Astrocyte of the hippocampus (primary cell): ENCODE data around the gene AUTS2.

Experiments used
- DNase-seq: peaks from one replicate; pipeline ENCODE4 v3.0.0; 2011; ENCODE audit warnings: low read depth, low spot score

The AUTS2 gene

DNA sequence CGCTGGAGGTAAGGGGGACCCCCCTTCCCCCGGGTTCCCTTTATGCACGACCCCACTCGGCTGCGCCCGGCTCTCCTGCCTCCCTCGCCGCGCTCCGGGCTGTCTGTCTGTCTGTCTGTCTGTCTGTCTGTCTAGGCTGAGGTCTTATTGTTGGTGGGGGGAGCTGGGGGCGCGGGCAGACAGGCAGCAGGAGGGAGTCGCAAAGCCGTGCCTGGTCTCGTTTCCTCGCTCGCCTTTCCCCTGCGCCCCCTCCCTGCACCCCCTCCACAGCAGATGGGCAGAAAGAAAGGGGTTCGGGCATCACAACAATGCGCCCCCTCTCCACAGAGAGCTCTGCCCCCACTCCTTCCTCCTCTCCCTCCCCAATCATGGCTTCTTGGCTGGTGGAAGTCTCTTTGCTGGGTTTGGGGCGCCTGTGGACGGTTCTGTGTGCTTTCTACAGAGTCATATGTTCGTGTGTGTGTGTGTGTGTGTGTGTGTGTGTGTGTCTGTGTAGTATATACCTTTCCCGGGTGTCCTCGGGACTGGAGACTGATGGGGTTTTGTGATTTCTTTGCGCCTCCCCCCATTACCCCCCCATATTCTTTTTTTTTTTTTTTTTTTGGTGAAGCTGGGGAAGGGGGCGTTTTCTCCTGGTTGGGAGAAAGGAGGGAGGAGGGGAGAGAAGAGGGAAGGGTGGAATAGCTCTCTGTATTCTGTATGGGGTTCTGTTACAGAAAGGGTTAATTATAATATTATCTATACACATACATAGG is 1.9 kb downstream of the AUTS2 start:
- DNase-seq: peak; percentile 38

DNA sequence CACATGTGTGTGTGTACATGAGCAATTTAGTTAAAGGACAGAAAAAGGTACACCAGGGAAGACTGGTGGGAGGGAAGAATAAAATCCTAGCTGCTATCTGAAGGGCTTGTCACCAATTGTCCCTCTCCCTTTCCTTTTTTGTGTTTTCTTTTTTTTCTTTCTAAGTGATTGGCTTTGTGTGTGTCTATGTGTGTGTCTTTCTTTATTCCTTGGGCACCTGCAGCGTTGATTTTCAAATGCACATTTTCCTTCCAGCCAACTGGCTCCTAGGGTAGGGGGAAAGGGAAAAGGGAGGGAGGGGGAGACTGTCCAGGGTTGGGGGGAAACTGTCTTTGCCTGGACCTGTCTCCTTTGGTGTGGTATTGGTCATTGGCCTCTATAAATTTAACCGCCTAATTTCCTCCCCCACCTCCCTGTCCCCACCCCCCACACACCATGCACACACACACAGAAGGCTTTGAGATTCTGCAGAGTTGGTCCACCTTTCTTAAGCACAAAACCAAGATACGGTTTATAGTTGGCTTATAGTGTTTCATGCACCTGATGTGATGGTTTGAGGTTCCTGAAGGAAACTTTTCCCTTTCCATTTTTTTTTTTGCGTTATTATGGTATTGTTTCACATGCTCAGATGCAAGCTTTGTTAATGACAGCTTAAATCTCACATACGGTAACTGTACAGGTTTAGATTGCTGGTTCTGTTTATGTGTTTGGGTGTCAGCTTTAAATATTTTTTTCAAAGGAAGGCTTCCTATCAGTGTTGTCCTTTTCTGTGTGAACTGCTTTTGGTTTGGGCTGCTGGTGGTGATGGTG is 2.6 kb downstream of the AUTS2 start:
- DNase-seq: no peak

DNA sequence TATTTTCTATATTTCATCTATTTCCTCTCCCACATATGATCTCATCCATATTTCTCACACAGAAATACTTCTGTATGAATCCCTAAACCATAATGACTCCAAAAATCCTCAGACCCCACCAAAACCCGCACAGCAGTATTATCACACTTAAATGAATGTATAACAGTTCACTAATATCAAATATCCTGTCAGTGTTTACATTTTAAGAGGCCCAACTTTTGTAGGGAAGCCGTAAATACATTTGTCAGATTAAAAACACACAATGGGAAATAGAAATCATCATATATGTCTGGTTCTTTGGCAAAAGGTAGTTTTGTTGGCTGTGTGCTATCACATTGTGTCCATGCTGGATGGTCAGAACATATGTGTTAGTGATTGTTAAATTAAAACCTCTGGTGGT is 4.2 kb downstream of the AUTS2 start:
- no peak for DNase-seq

GRCh38 chr7:69603351-69603750 is 5.1 kb downstream of the AUTS2 start:
- no peak for DNase-seq

DNA sequence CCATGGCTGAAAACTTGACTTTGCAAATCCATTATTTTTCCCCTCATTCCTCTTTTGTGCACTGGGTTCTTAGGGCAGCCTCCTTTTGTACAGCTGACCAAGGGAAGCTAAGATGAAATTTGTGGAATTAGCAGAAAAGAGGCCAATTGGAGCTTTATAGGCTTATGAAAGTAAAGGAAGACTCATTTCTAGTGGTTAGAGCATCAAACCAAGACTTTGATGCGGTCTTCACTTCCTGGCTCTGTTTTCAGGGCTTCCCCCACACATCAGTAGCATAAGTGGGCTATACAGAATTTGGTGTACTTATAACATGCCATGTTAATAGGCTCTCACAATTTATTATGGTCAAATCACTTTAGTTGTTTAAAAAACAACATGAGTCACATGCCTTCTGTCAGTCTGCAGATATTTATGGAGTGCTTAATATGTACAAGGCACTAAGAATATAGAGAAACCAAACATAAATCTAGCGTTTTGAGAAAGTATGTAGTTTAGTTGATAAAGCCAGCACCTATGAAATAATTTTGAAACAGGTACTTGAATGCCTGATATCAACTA is 5.7 kb downstream of the AUTS2 start:
- DNase-seq: no peak

DNA sequence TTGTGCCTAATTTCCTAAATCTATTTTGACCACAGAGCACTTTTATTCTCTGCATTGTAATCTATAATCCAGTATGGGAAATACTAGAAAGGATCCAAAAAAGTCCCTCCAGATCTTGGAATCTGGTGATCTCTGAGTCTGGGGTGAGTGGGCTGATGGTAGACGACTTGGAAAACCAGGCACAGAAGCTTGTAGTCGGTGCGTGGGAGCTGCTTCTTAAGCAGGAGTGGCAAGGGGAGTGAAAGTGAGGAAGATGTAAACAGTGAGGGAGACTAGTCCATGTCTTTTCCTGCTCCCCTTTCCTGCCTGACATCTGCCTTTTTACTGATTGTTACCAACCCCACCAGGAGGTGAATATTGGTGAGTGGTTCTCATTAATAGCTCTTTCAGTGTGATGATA is 6.8 kb downstream of the AUTS2 start:
- DNase-seq: no peak

DNA sequence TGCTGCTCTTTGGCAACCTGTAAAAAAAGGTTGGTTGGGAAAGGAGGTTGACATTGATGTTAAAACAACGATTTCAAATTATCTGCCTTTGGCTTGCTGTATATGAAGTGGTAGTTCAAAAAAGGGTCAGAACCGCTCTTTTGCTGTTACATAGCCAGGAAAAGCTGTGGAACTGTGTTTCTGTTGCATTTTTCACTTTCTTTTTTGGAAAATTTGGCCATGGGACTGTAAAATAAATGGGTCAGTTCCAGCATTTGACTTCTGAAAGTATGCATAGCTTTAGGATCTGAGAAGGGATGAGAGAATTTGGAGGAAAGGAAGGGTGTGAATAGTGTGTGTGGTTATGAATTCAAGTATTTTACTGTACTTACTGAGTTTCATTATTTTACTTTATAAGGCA is 7.3 kb downstream of the AUTS2 start:
- DNase-seq: no peak

DNA sequence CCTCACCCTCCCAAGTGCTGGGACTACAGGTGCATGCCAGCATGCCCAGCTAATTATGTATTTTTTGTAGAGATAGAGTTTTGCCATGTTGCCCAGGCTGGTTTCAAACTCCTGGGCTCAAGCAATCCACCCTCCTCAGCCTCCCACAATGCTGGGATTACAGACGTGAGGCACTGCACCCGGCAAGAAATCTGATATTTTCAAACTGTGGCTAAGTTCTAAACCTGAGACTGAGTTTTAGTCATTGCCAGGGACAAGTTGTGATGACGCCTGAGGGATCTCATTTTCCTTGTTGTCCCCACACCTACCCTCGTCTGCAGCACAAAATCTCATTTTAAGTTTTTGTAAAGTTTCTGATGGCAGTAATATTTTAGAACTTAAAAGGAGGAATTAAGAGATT is 9.8 kb downstream of the AUTS2 start:
- no peak for DNase-seq

- no peak for DNase-seq
These were observed 10.6 kb downstream of the AUTS2 start for GRCh38 chr7:69608878-69609277.

DNA sequence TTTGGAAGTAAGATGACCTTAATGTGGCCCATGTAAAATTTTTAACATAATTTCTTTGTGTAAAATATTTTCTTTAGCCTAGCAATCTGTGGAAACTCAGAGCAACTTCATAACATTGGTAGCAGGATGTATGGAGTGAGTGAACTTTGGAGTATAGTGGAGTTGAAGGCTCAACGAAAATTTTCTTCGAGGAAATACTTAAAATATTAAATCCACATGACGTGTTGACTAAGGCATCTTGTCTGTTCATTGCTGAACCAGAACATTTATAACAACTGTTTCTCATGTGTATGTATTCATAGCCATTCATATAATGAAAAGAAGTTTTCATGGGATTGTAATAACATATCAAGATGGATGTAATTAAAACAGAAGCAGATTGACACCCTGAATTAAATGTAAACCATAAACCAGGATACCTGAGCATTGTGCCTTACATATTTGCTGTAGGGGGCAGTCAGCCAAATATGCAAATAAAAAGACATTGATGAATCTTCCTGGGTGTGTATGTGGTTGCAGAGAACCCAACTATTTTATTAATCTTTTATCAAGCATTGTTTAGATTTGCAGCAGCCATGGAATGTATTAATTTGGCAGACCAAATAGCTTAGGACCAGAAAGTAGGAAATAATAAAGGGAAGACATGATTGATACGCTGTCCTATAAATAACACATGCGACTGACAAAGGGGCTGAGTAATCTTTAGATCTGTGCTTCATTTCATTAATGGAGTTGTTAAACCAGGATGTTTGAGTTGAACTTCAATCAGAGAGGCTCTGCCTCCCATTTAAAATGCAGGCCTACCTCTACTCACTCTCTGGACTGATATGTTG is 11.5 kb downstream of the AUTS2 start:
- DNase-seq: no peak

- no peak for DNase-seq
These were observed 12.3 kb downstream of the AUTS2 start for GRCh38 chr7:69610374-69611084.

GRCh38 chr7:69612981-69613380 is 14.7 kb downstream of the AUTS2 start:
- DNase-seq: no peak

DNA sequence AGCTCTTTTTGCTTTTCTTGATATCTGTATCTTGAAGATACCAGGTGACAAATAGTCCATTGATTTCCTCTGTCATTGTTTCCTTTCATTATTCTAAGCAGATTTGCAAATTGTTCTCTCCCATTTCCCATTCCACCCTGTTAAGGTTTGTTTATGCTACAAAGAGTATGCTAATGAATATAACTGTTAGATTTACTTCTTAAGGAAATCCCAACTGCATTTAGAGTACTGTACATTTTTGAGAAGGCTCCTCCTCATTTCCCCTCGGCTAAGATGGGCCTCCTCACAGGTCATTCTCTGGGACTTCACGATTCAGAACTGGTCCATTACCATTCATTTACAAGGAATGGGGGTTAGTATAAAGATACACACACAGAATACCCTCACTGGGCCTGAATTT is 15.6 kb downstream of the AUTS2 start:
- DNase-seq: no peak

DNA sequence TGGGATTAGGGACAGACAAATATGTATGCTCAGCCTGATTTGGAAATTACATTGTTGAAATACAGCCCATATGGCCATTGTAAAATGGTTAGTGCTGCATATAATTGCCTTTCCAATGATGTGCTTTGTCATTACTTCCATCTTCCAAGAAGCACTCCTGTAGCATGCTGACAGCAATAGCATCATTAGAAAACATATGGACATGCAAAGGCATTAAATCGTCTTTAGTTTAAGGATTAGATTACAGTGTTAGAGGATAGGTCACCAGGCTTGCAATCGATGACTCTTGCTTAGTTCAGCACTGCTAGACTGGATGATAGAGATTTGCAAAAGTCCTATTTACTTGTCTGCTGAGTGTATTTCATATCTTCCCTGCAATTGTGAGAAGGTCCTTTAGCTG is 17.4 kb downstream of the AUTS2 start:
- DNase-seq: no peak

DNA sequence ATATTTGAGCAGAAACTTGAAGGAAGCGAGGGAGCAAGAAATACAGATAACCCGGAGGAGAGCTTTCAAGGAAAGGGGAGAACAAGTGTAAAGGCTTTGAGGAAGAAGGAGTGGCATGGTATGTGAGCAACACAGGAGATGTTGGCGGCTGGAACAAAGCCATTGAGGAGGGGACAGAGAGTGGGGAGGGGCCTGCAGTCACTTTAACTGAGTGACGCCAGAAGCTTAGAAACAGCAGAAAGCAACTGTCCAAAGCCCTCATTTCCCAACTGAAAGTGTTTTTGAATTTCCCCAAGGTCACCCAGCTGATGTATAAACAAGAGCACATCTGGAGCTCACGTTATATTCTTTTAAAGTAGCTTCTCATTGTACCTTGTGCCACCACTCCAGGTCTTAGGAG is 19.1 kb downstream of the AUTS2 start:
- DNase-seq: no peak

- DNase-seq: no peak
These were observed 20.8 kb downstream of the AUTS2 start for GRCh38 chr7:69619054-69619453.

GRCh38 chr7:69619635-69620034 is 21.4 kb downstream of the AUTS2 start:
- DNase-seq: no peak

DNA sequence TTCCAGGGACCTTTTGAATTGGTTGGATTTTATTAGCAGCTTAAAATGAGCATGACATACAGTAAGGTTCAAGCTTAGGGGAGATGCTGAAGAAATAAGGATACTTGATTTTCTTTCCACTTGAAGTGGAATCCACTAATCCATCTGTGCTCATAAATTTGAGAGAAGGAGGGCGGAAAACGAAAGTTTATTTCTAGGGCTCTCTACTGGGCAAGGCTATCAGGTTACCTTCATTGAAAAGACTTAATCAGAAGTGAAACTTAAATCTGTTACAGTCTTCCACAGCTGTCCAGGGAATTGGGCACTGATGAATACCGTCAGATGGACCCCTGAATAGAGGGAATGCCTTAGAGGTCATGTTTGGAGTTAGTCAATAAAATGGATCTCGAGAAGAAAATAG is 21.8 kb downstream of the AUTS2 start:
- DNase-seq: no peak

- no peak for DNase-seq
These were observed 22.4 kb downstream of the AUTS2 start for GRCh38 chr7:69620650-69621049.

DNA sequence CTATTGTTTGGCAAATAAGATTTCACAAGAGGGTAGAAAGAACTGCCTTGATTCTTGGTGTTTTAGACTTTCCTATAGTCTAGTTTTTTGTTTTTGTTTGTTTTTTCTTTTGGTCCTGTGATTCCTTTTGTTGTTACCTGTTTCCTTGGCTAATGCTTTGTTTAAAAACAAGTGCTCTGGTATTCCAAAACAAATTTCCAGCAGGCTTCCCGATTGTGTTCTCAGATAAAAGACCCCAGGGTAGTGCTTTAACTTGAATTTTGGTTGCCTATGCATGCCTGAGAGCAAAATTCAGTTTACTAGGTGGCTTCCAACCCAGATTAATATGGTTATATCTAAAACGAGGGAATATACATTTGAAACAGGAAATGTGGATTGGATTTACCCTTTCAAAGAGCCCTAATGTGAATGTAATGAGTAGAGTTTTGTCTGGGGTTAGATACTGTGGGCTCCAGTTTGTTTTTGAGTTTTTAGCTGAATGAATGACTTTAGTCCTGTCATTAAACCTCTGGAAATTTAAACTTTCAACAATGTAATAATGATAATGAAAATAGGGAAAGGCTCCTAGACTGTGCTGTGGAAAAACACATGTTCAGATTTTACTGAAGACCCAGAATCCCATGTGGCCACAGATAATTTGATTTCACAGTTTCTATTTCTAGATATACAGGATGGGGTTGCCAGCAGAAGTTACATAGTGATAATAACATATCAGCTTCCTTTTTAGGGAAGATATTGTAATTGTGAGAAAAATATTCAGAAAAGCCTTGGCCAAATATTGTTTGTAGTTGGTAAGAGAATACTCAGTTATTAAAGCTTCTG is 23.9 kb downstream of the AUTS2 start:
- DNase-seq: no peak
